ENCODE data around the gene EDNRA.
"Not testable (repeated sequence)": the region's sequence is repeated elsewhere in the genome, so short reads cannot be mapped to it uniquely, and the experiment has no call there.

EDNRA gene

GRCh38 chr4:147480891-147481576, at the start of gene EDNRA:
TSS of gene EDNRA (plus strand) at chr4:147481097. CDS start at chr4:147485682, 4,585 bp downstream.
- Mint-ChIP-seq H3K27ac (no peak within 1 kb of the TSS), H3K4me3 (no peak within 1 kb of the TSS), H3K9me3 (peaks cover 8% of the 10 kb centered on the region), H3K4me1 (ENCODE audit: low read depth) (no peaks in the 10 kb centered on the region), H3K27me3 (peaks cover 28% of the 10 kb centered on the region), H3K36me3 (ENCODE audit: low read depth) (no peaks in the 10 kb centered on the region)
- intact Hi-C loops (cut with micrococcal nuclease): no loop called here

- H3K27ac Mint-ChIP-seq; intact Hi-C loops (cut with micrococcal nuclease); H3K36me3 Mint-ChIP-seq (ENCODE audit: low read depth); H3K4me1 Mint-ChIP-seq (ENCODE audit: low read depth); H3K4me3 Mint-ChIP-seq; H3K27me3 Mint-ChIP-seq: not testable (repeated sequence)
- H3K9me3 Mint-ChIP-seq: peaks cover 30% of the 10 kb centered on the region
These were observed 46.5 kb upstream of the EDNRA start for GRCh38 chr4:147434370-147434769.

- Mint-ChIP-seq H3K27me3 (no peaks in the 10 kb centered on the region), H3K4me1 (ENCODE audit: low read depth) (no peaks in the 10 kb centered on the region), H3K27ac (no peak overlapping the region), H3K4me3 (no peak overlapping the region), H3K36me3 (ENCODE audit: low read depth) (no peaks in the 10 kb centered on the region), H3K9me3 (peaks cover 21% of the 10 kb centered on the region)
- intact Hi-C loops (cut with micrococcal nuclease): no loop called here
These were observed 40.5 kb upstream of the EDNRA start for GRCh38 chr4:147440442-147440841.

- Mint-ChIP-seq H3K9me3 (no peaks in the 10 kb centered on the region), H3K36me3 (ENCODE audit: low read depth) (no peaks in the 10 kb centered on the region), H3K4me3 (no peak overlapping the region), H3K27ac (no peak overlapping the region), H3K27me3 (no peaks in the 10 kb centered on the region), H3K4me1 (ENCODE audit: low read depth) (no peaks in the 10 kb centered on the region)
- intact Hi-C loops (cut with micrococcal nuclease): no loop called here
These were observed 33.1 kb upstream of the EDNRA start for GRCh38 chr4:147447786-147448185.

- H3K27me3 Mint-ChIP-seq: no peaks in the 10 kb centered on the region
- intact Hi-C loops (cut with micrococcal nuclease): no loop called here
- H3K27ac Mint-ChIP-seq: no peak overlapping the region
- H3K4me3 Mint-ChIP-seq: no peak overlapping the region
- H3K9me3 Mint-ChIP-seq: no peaks in the 10 kb centered on the region
- H3K36me3 Mint-ChIP-seq (ENCODE audit: low read depth): no peaks in the 10 kb centered on the region
- no peaks in the 10 kb centered on the region for H3K4me1 Mint-ChIP-seq (ENCODE audit: low read depth)
These were observed 27.2 kb upstream of the EDNRA start for GRCh38 chr4:147453561-147454141.

- Mint-ChIP-seq H3K4me3 (no peak overlapping the region), H3K36me3 (ENCODE audit: low read depth) (no peaks in the 10 kb centered on the region), H3K27me3 (no peaks in the 10 kb centered on the region), H3K27ac (no peak overlapping the region), H3K9me3 (no peaks in the 10 kb centered on the region), H3K4me1 (ENCODE audit: low read depth) (no peaks in the 10 kb centered on the region)
- intact Hi-C loops (cut with micrococcal nuclease): no loop called here
These were observed 24.2 kb upstream of the EDNRA start for GRCh38 chr4:147456706-147457105.

- H3K27ac Mint-ChIP-seq: no peak overlapping the region
- intact Hi-C loops (cut with micrococcal nuclease): no loop called here
- no peak overlapping the region for H3K4me3 Mint-ChIP-seq
- H3K4me1 Mint-ChIP-seq (ENCODE audit: low read depth): no peaks in the 10 kb centered on the region
- no peaks in the 10 kb centered on the region for H3K36me3 Mint-ChIP-seq (ENCODE audit: low read depth)
- H3K27me3 Mint-ChIP-seq: no peaks in the 10 kb centered on the region
- H3K9me3 Mint-ChIP-seq: no peaks in the 10 kb centered on the region
These were observed 19.7 kb upstream of the EDNRA start for GRCh38 chr4:147461161-147461560.

GRCh38 chr4:147463065-147463464, 17.8 kb upstream of the EDNRA start:
- Mint-ChIP-seq H3K27me3 (no peaks in the 10 kb centered on the region), H3K4me3 (no peak overlapping the region), H3K27ac (no peak overlapping the region), H3K9me3 (no peaks in the 10 kb centered on the region), H3K36me3 (ENCODE audit: low read depth) (no peaks in the 10 kb centered on the region), H3K4me1 (ENCODE audit: low read depth) (no peaks in the 10 kb centered on the region)
- intact Hi-C loops (cut with micrococcal nuclease): no loop called here

- Mint-ChIP-seq H3K4me3 (no peak overlapping the region), H3K27ac (no peak overlapping the region), H3K27me3 (no peaks in the 10 kb centered on the region), H3K36me3 (ENCODE audit: low read depth) (no peaks in the 10 kb centered on the region), H3K9me3 (peaks cover 15% of the 10 kb centered on the region), H3K4me1 (ENCODE audit: low read depth) (no peaks in the 10 kb centered on the region)
- intact Hi-C loops (cut with micrococcal nuclease): no loop called here
These were observed 15.4 kb upstream of the EDNRA start for GRCh38 chr4:147465461-147465860.

GRCh38 chr4:147477439-147477838, 3.5 kb upstream of the EDNRA start:
- Mint-ChIP-seq H3K27me3 (peaks cover 26% of the 10 kb centered on the region), H3K4me1 (ENCODE audit: low read depth) (no peaks in the 10 kb centered on the region), H3K36me3 (ENCODE audit: low read depth) (no peaks in the 10 kb centered on the region), H3K9me3 (peaks cover 15% of the 10 kb centered on the region), H3K27ac (no peak overlapping the region), H3K4me3 (no peak overlapping the region)
- intact Hi-C loops (cut with micrococcal nuclease): no loop called here

GRCh38 chr4:147479376-147479775, 1.5 kb upstream of the EDNRA start:
- no peaks in the 10 kb centered on the region for H3K36me3 Mint-ChIP-seq (ENCODE audit: low read depth)

GRCh38 chr4:147479786-147480185, 1.1 kb upstream of the EDNRA start:
- intact Hi-C loops (cut with micrococcal nuclease): no loop called here
- H3K4me1 Mint-ChIP-seq (ENCODE audit: low read depth): no peaks in the 10 kb centered on the region
- no peak overlapping the region for H3K27ac Mint-ChIP-seq
- H3K27me3 Mint-ChIP-seq: peaks cover 28% of the 10 kb centered on the region
- peaks cover 15% of the 10 kb centered on the region for H3K9me3 Mint-ChIP-seq
- no peaks in the 10 kb centered on the region for H3K36me3 Mint-ChIP-seq (ENCODE audit: low read depth)
- no peak overlapping the region for H3K4me3 Mint-ChIP-seq

More at GRCh38 chr4:147479376-147479775, 1.5 kb upstream of the EDNRA start:
- Mint-ChIP-seq H3K4me3 (no peak overlapping the region), H3K27ac (no peak overlapping the region), H3K27me3 (peaks cover 28% of the 10 kb centered on the region), H3K9me3 (peaks cover 15% of the 10 kb centered on the region), H3K4me1 (ENCODE audit: low read depth) (no peaks in the 10 kb centered on the region)
- intact Hi-C loops (cut with micrococcal nuclease): no loop called here

GRCh38 chr4:147480502-147480890, 401 bp upstream of the EDNRA start:
- no peaks in the 10 kb centered on the region for H3K4me1 Mint-ChIP-seq (ENCODE audit: low read depth)
- H3K9me3 Mint-ChIP-seq: peaks cover 13% of the 10 kb centered on the region
- H3K36me3 Mint-ChIP-seq (ENCODE audit: low read depth): no peaks in the 10 kb centered on the region
- intact Hi-C loops (cut with micrococcal nuclease): no loop called here
- H3K27ac Mint-ChIP-seq: no peak overlapping the region
- H3K27me3 Mint-ChIP-seq: peaks cover 28% of the 10 kb centered on the region
- H3K4me3 Mint-ChIP-seq: no peak overlapping the region

GRCh38 chr4:147481577-147482109, 746 bp downstream of the EDNRA start:
- Mint-ChIP-seq H3K27me3 (peaks cover 28% of the 10 kb centered on the region), H3K4me3 (no peak overlapping the region), H3K9me3 (peaks cover 7% of the 10 kb centered on the region)

GRCh38 chr4:147482281-147482680, 1.4 kb downstream of the EDNRA start:
- Mint-ChIP-seq H3K27ac (no peak overlapping the region), H3K27me3 (peaks cover 28% of the 10 kb centered on the region), H3K4me3 (no peak overlapping the region)

More at GRCh38 chr4:147481577-147482109, 746 bp downstream of the EDNRA start:
- H3K36me3 Mint-ChIP-seq (ENCODE audit: low read depth): no peaks in the 10 kb centered on the region
- intact Hi-C loops (cut with micrococcal nuclease): no loop called here
- no peaks in the 10 kb centered on the region for H3K4me1 Mint-ChIP-seq (ENCODE audit: low read depth)
- no peak overlapping the region for H3K27ac Mint-ChIP-seq

More at GRCh38 chr4:147482281-147482680, 1.4 kb downstream of the EDNRA start:
- Mint-ChIP-seq H3K9me3 (peaks cover 7% of the 10 kb centered on the region), H3K4me1 (ENCODE audit: low read depth) (no peaks in the 10 kb centered on the region), H3K36me3 (ENCODE audit: low read depth) (no peaks in the 10 kb centered on the region)
- intact Hi-C loops (cut with micrococcal nuclease): no loop called here

Measured in dendritic cell treated with granulocyte-macrophage colony-stimulating factor and Interleukin-4, amounts not matched to agents 40 ng/mL and 50 ng/mL, for 4 days (primary cell).